ENCODE data around the gene ZBTB20. TPM values are rescaled to one million over a fixed set of nuclear protein-coding genes. Genes with fewer than 3 reads are reported as not detected.
A peak's percentile ranks its signal among the peaks of the same experiment; 100 is the strongest.

ZBTB20 gene
- total and polyA plus RNA-seq, 5 donors from 2014 or later, result 10.1 to 58.2 (median 13.2) TPM

- peaks cover 24% of the 10 kb centered on the region for H3K36me3 Mint-ChIP-seq
- no peak for DNase-seq
- H3K4me3 Mint-ChIP-seq, result no peak overlapping the region
- Histone ChIP-seq H3K9me3 (ENCODE audit: control insufficient read depth in 2 of 2, low read length in 2 of 2) (no peaks in the 10 kb centered on the region), H3K36me3 (ENCODE audit: control insufficient read depth, insufficient read depth, low read length) (peaks cover 2% of the 10 kb centered on the region), H3K4me1 (ENCODE audit: control insufficient read depth, insufficient read depth, low read length, poor library complexity, severe bottlenecking) (no peaks in the 10 kb centered on the region), H3K27ac (ENCODE audit: insufficient read depth, low read length, poor library complexity, severe bottlenecking) (no peak overlapping the region), H3K27me3 (ENCODE audit: control insufficient read depth, insufficient read depth, low read length) (no peaks in the 10 kb centered on the region), H3K4me3 (ENCODE audit: low read depth, low read length) (no peak overlapping the region)
- ATAC-seq (ENCODE audit: low read depth in 2 of 2), result no peak
- no peaks in the 10 kb centered on the region for H3K27me3 Mint-ChIP-seq
- H3K4me1 Mint-ChIP-seq, result peaks cover 6 to 19% (median 11%) of the 10 kb centered on the region in 4 donors
- peaks cover 0 to 3% (median 0%) of the 10 kb centered on the region in 7 donors for H3K9me3 Mint-ChIP-seq
- H3K27ac Mint-ChIP-seq, result peak overlapping the region in 1 of 3 donors; percentile 26
Measured at GRCh38 chr3:114872588-114872987, 274.5 kb downstream of the ZBTB20 start.

- no peaks in the 10 kb centered on the region for H3K4me1 ChIP-seq (ENCODE audit: control insufficient read depth, insufficient read depth, low read length, poor library complexity, severe bottlenecking)
- Mint-ChIP-seq H3K4me1 (peaks cover 6 to 20% (median 16%) of the 10 kb centered on the region in 4 donors), H3K27me3 (no peaks in the 10 kb centered on the region), H3K9me3 (peaks cover 0 to 3% (median 0%) of the 10 kb centered on the region in 7 donors), H3K27ac (peak overlapping the region in 1 of 3 donors; percentile 26), H3K36me3 (peaks cover 29% of the 10 kb centered on the region), H3K4me3 (peak overlapping the region in 1 of 4 donors; percentile 4)
- H3K27me3 ChIP-seq (ENCODE audit: control insufficient read depth, insufficient read depth, low read length), result no peaks in the 10 kb centered on the region
- DNase-seq, result no peak
- H3K4me3 ChIP-seq (ENCODE audit: low read depth, low read length), result no peak overlapping the region
- ATAC-seq (ENCODE audit: low read depth in 2 of 2), result no peak
- H3K27ac ChIP-seq (ENCODE audit: insufficient read depth, low read length, poor library complexity, severe bottlenecking), result no peak overlapping the region
- no peaks in the 10 kb centered on the region for H3K9me3 ChIP-seq (ENCODE audit: control insufficient read depth in 2 of 2, low read length in 2 of 2)
- H3K36me3 ChIP-seq (ENCODE audit: control insufficient read depth, insufficient read depth, low read length), result peaks cover 2% of the 10 kb centered on the region
Measured at GRCh38 chr3:114872050-114872449, 275.0 kb downstream of the ZBTB20 start.

- Mint-ChIP-seq H3K36me3 (peaks cover 21% of the 10 kb centered on the region), H3K27me3 (no peaks in the 10 kb centered on the region), H3K4me1 (peaks cover 26 to 55% (median 36%) of the 10 kb centered on the region in 4 donors), H3K9me3 (peaks cover 0 to 3% (median 0%) of the 10 kb centered on the region in 7 donors), H3K27ac (no peak overlapping the region), H3K4me3 (no peak overlapping the region)
- ATAC-seq (ENCODE audit: low read depth in 2 of 2) (no peak), DNase-seq (no peak)
- no peaks in the 10 kb centered on the region for H3K27me3 ChIP-seq (ENCODE audit: control insufficient read depth, insufficient read depth, low read length)
- peaks cover 2% of the 10 kb centered on the region for H3K36me3 ChIP-seq (ENCODE audit: control insufficient read depth, insufficient read depth, low read length)
- peaks cover 4% of the 10 kb centered on the region for H3K4me1 ChIP-seq (ENCODE audit: control insufficient read depth, insufficient read depth, low read length, poor library complexity, severe bottlenecking)
- no peak overlapping the region for H3K4me3 ChIP-seq (ENCODE audit: low read depth, low read length)
- H3K27ac ChIP-seq (ENCODE audit: insufficient read depth, low read length, poor library complexity, severe bottlenecking), result no peak overlapping the region
- no peaks in the 10 kb centered on the region for H3K9me3 ChIP-seq (ENCODE audit: control insufficient read depth in 2 of 2, low read length in 2 of 2)
Measured at GRCh38 chr3:114867835-114868503, 279.1 kb downstream of the ZBTB20 start.

- Mint-ChIP-seq H3K4me3 (no peak overlapping the region), H3K27me3 (no peaks in the 10 kb centered on the region), H3K4me1 (peaks cover 31 to 58% (median 41%) of the 10 kb centered on the region in 4 donors), H3K9me3 (peaks cover 0 to 3% (median 0%) of the 10 kb centered on the region in 7 donors), H3K27ac (no peak overlapping the region), H3K36me3 (peaks cover 20% of the 10 kb centered on the region)
- Histone ChIP-seq H3K9me3 (ENCODE audit: control insufficient read depth in 2 of 2, low read length in 2 of 2) (no peaks in the 10 kb centered on the region), H3K36me3 (ENCODE audit: control insufficient read depth, insufficient read depth, low read length) (no peaks in the 10 kb centered on the region), H3K4me1 (ENCODE audit: control insufficient read depth, insufficient read depth, low read length, poor library complexity, severe bottlenecking) (peaks cover 4% of the 10 kb centered on the region), H3K27me3 (ENCODE audit: control insufficient read depth, insufficient read depth, low read length) (no peaks in the 10 kb centered on the region), H3K4me3 (ENCODE audit: low read depth, low read length) (no peak overlapping the region), H3K27ac (ENCODE audit: insufficient read depth, low read length, poor library complexity, severe bottlenecking) (no peak overlapping the region)
- no peak for DNase-seq
- no peak for ATAC-seq (ENCODE audit: low read depth in 2 of 2)
Measured at GRCh38 chr3:114867359-114867758, 279.7 kb downstream of the ZBTB20 start.

- no peak for ATAC-seq (ENCODE audit: low read depth in 2 of 2)
- H3K36me3 Mint-ChIP-seq, result peaks cover 12% of the 10 kb centered on the region
Measured at GRCh38 chr3:114866430-114866829, 280.7 kb downstream of the ZBTB20 start.

GRCh38 chr3:114864970-114865369, 282.1 kb downstream of the ZBTB20 start:
- peaks cover 4% of the 10 kb centered on the region for H3K4me1 ChIP-seq (ENCODE audit: control insufficient read depth, insufficient read depth, low read length, poor library complexity, severe bottlenecking)
- Mint-ChIP-seq H3K4me3 (peak overlapping the region in 1 of 4 donors; percentile 82), H3K4me1 (peaks cover 26 to 66% (median 43%) of the 10 kb centered on the region in 4 donors), H3K36me3 (peaks cover 8% of the 10 kb centered on the region), H3K27ac (no peak overlapping the region), H3K27me3 (no peaks in the 10 kb centered on the region), H3K9me3 (peaks cover 0 to 2% (median 0%) of the 10 kb centered on the region in 7 donors)
- H3K36me3 ChIP-seq (ENCODE audit: control insufficient read depth, insufficient read depth, low read length), result no peaks in the 10 kb centered on the region
- DNase-seq (no peak), ATAC-seq (ENCODE audit: low read depth in 2 of 2) (no peak)
- no peaks in the 10 kb centered on the region for H3K9me3 ChIP-seq (ENCODE audit: control insufficient read depth in 2 of 2, low read length in 2 of 2)
- no peak overlapping the region for H3K4me3 ChIP-seq (ENCODE audit: low read depth, low read length)
- no peaks in the 10 kb centered on the region for H3K27me3 ChIP-seq (ENCODE audit: control insufficient read depth, insufficient read depth, low read length)
- no peak overlapping the region for H3K27ac ChIP-seq (ENCODE audit: insufficient read depth, low read length, poor library complexity, severe bottlenecking)

More at GRCh38 chr3:114866430-114866829, 280.7 kb downstream of the ZBTB20 start:
- H3K4me3 Mint-ChIP-seq, result no peak overlapping the region
- Histone ChIP-seq H3K4me3 (ENCODE audit: low read depth, low read length) (no peak overlapping the region), H3K36me3 (ENCODE audit: control insufficient read depth, insufficient read depth, low read length) (no peaks in the 10 kb centered on the region), H3K9me3 (ENCODE audit: control insufficient read depth in 2 of 2, low read length in 2 of 2) (no peaks in the 10 kb centered on the region), H3K4me1 (ENCODE audit: control insufficient read depth, insufficient read depth, low read length, poor library complexity, severe bottlenecking) (peaks cover 4% of the 10 kb centered on the region), H3K27me3 (ENCODE audit: control insufficient read depth, insufficient read depth, low read length) (no peaks in the 10 kb centered on the region), H3K27ac (ENCODE audit: insufficient read depth, low read length, poor library complexity, severe bottlenecking) (no peak overlapping the region)
- DNase-seq, result no peak
- no peak overlapping the region for H3K27ac Mint-ChIP-seq
- peaks cover 26 to 58% (median 42%) of the 10 kb centered on the region in 4 donors for H3K4me1 Mint-ChIP-seq
- H3K9me3 Mint-ChIP-seq, result peaks cover 0 to 2% (median 0%) of the 10 kb centered on the region in 7 donors
- no peaks in the 10 kb centered on the region for H3K27me3 Mint-ChIP-seq

- Mint-ChIP-seq H3K4me3 (peak overlapping the region; percentile 2 to 77 (median 63)), H3K36me3 (peaks cover 17% of the 10 kb centered on the region), H3K27me3 (no peaks in the 10 kb centered on the region), H3K27ac (peak overlapping the region; percentile 22 to 72 (median 69)), H3K9me3 (peaks cover 0 to 2% (median 0%) of the 10 kb centered on the region in 7 donors), H3K4me1 (peaks cover 26 to 66% (median 49%) of the 10 kb centered on the region in 4 donors)
- Histone ChIP-seq H3K27me3 (ENCODE audit: control insufficient read depth, insufficient read depth, low read length) (no peaks in the 10 kb centered on the region), H3K36me3 (ENCODE audit: control insufficient read depth, insufficient read depth, low read length) (no peaks in the 10 kb centered on the region), H3K4me3 (ENCODE audit: low read depth, low read length) (peak overlapping the region; percentile 81), H3K27ac (ENCODE audit: insufficient read depth, low read length, poor library complexity, severe bottlenecking) (peak overlapping the region; percentile 35), H3K4me1 (ENCODE audit: control insufficient read depth, insufficient read depth, low read length, poor library complexity, severe bottlenecking) (peaks cover 4% of the 10 kb centered on the region), H3K9me3 (ENCODE audit: control insufficient read depth in 2 of 2, low read length in 2 of 2) (no peaks in the 10 kb centered on the region)
- peak in 1 of 3 donors; percentile 39 for DNase-seq
- ATAC-seq (ENCODE audit: low read depth in 2 of 2), result peak in 1 of 2 donors; percentile 28
Measured at GRCh38 chr3:114863848-114864247, 283.2 kb downstream of the ZBTB20 start.

GRCh38 chr3:114861666-114862065, 285.4 kb downstream of the ZBTB20 start:
- Mint-ChIP-seq H3K27ac (peak overlapping the region in 1 of 3 donors; percentile 21), H3K36me3 (peaks cover 9% of the 10 kb centered on the region), H3K4me1 (peaks cover 31 to 57% (median 43%) of the 10 kb centered on the region in 4 donors), H3K4me3 (no peak overlapping the region), H3K27me3 (no peaks in the 10 kb centered on the region), H3K9me3 (no peaks in the 10 kb centered on the region)
- Histone ChIP-seq H3K4me1 (ENCODE audit: control insufficient read depth, insufficient read depth, low read length, poor library complexity, severe bottlenecking) (peaks cover 4% of the 10 kb centered on the region), H3K9me3 (ENCODE audit: control insufficient read depth in 2 of 2, low read length in 2 of 2) (no peaks in the 10 kb centered on the region), H3K27me3 (ENCODE audit: control insufficient read depth, insufficient read depth, low read length) (no peaks in the 10 kb centered on the region), H3K36me3 (ENCODE audit: control insufficient read depth, insufficient read depth, low read length) (no peaks in the 10 kb centered on the region), H3K4me3 (ENCODE audit: low read depth, low read length) (no peak overlapping the region), H3K27ac (ENCODE audit: insufficient read depth, low read length, poor library complexity, severe bottlenecking) (no peak overlapping the region)
- ATAC-seq (ENCODE audit: low read depth in 2 of 2) (no peak), DNase-seq (no peak)

Data from CD4-positive, CD25-positive, alpha-beta regulatory T cell (primary cell).